ENCODE data around the gene PPP2R5C. TPM values are rescaled to one million over a fixed set of nuclear protein-coding genes. Genes with fewer than 3 reads are reported as not detected.

Gene PPP2R5C
- polyA plus RNA-seq, 10 donors = 62.4 to 77.6 (median 72.6) TPM

DNA sequence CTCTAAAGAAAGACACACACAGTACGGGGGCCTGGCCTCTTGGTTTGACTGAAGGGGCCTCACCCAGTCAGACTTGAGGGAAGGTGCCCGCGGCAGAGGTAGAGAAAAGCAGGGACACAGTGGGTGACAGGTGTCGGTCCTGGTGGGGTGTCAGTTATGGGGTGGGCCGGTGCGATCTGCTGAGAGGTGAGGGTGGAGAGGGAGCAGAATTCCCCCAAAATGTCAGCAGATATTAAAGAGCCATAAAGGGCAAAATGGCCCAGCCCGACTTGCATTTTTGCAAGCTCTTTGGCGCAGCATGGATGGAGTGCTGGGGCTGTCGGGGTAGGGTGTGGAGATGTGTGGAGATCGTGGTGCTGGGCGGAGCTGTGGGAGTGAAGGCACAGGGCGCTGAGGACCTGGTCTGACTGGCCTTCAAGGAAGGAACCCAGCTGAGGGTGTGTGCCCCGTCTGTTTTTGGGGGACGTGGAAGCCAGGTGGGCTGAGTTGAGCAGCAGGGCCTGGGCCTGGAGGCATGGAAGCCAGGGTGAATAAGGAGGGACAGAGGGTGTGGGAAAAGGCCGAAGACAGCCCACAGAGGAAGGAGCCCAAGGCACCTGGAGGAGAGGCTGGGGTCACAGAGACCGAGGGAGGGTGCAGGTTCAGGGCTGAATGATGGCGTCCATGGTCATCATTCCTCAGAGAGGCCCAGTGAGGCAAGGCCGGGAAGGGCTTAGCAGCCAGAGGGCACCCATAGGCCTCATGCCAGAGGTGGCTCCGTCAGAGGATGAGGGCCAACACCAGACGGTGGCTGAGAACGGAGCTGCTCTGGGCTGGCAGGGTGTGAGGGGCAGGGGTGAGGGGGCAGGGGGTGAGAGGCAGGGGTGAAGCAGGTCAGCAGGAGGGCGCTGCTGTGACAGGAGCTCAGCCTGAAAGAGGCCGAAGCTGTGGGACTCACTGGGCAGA is 154.6 kb downstream of the PPP2R5C start:
- no peak for DNase-seq

- DNase-seq = no peak
Measured at GRCh38 chr14:101916816-101917412, 155.4 kb downstream of the PPP2R5C start.

DNA sequence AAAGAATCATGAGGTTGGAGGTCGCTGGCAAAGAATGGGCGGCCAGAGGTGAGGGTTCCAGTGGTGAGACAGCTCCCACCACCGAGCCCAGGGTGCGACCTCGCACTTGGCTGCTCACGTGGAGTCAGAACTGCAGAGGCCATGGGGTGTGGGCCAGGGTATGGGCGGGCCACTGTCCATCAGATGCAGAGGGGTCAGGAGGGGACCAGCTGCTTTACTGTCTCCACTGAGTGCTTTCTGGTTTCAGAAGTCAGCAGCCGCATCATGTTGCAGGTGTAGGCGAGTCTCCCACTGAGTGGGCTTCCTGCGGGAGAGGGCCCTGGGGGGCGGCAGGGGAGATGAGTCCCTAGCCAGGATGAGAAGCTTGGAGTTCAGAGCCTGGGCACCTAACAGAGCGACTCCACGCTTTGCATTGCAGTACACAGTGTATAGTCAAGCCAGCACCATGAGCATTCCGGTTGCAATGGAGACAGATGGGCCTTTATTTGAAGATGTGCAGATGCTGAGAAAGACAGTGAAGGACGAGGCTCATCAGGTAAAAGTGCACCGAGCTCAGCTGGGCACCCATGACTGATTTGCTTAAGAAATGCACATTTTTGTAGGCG is 156.0 kb downstream of the PPP2R5C start:
- no peak for DNase-seq

DNA sequence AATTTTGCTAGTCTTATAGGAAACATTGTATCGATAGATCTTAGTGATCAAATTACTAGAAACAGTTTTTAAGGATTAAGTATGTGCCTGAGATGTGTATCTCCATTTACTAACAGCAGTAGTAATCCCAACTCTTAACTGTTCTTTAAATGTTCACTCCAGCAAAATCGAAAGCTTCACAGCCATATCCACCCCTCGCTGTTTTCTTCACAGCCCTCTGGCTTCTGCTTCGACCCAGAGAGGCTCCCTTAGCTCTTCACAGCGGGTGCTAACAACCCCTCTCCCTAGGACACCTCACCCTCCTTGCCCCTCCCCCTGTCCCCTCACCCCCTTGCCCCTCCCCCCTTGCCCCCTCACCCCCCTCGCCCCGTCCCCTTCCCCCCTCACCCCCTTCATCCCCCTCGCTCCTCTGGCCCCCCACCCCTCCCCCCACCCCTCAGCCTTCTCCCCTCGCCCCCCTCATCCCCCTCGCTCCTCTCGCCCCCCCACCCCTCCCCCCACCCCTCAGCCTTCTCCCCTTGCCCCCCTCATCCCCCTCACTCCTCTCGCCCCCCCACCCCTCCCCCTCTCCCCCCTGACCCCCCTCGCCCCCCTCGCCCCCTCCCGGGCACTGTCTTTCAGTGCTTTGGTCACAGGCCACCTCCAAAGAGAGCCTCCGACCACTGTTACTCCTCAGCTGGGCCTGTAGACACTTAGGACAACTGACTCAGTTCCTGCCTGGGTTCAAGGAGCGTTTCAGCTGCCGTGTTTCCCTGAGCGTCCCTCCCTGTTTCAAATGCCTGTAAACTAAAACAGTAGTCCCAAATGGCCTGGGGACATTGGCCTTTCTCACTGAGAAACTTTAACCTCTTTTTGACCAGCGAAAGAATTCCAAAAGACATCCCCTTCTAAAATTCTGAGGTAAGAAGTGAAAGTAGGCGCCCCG is 156.8 kb downstream of the PPP2R5C start:
- no peak for DNase-seq

GRCh38 chr14:101920271-101920670 is 158.8 kb downstream of the PPP2R5C start:
- DNase-seq = no peak

GRCh38 chr14:101922866-101923265 is 161.4 kb downstream of the PPP2R5C start:
- DNase-seq = no peak

DNA sequence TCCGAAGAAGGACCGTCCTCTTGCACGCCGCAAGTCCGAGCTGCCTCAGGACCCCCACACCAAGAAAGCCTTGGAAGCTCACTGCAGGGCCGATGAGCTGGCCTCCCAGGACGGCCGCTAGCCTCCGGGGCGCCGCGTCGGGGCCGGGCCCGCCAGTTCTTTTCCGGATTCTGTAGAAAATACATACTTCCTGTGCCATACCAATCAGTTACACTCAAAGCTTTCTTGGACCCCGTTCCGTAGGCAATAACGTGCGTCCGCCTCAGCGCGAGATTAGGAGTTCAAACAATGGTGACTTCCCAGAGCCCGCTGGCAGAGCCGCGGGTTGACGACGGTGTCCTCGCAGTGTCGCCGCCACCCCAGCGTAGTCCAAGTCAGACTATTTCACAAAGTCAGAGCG is 163.6 kb downstream of the PPP2R5C start:
- DNase-seq = no peak

DNA sequence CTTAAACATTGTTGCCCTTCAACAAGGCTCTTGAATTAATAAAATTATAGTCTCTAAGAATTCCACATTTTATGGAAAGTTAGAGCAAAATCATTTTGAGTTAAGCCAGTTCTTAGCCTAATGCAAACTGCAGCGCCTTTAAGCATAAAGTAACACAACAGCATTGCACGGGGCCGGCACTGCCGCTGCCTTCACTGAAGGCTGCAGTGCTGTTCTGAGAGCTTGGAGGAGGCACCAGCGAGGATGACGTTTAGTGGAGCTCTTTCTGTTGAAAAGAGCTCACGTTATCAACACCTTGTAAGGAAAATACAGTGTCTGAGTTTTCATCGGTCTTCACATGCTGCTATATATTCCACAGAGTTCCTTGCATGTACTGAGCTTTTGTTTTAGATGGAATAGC is 164.6 kb downstream of the PPP2R5C start:
- no peak for DNase-seq

DNA sequence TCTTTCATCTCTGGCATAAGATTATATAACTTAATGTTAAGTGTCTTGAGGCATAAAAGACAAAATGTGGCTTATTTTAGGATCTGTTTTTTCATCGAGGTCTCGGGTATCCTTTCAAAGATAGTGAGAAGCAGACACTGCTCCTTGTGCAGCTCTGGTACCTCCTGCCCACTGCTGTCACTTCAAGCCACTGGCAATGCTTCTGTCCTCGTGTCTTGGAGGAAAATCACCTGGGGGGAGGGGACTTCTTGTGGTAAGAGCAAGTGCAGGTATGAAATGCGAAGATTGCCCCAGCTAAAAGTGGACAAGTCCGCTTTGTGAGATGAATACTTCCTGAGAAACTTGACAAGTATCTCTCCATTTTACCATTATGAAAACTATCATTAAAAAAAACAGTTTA is 165.1 kb downstream of the PPP2R5C start:
- DNase-seq = no peak

- DNase-seq = peak; percentile 89 to 94 (median 90)
Measured at GRCh38 chr14:101927859-101928258, 166.3 kb downstream of the PPP2R5C start.

- DNase-seq = no peak
Measured at GRCh38 chr14:101928415-101928841, 166.9 kb downstream of the PPP2R5C start.

DNA sequence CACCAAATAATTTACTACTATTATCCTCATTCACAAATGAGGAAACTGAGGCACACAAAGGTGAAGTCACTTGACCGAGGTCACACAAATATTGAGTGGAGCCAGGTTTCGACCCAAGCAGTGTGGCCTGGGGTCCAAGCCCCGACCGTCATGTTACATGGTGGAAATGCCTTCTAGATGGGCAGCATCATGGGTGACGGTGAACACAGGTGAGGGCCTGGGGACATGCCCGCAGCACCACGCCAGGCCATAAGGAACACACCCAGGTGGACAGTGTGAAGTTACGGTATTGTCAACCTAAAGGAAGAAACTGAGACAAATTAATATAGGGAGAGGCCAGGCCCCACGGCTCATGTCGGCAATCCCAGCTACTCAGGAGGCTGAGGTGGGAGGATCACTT is 167.6 kb downstream of the PPP2R5C start:
- DNase-seq = no peak

GRCh38 chr14:101929946-101930345 is 168.4 kb downstream of the PPP2R5C start:
- DNase-seq = no peak

- no peak for DNase-seq
Measured at GRCh38 chr14:101932673-101933072, 171.2 kb downstream of the PPP2R5C start.

DNA sequence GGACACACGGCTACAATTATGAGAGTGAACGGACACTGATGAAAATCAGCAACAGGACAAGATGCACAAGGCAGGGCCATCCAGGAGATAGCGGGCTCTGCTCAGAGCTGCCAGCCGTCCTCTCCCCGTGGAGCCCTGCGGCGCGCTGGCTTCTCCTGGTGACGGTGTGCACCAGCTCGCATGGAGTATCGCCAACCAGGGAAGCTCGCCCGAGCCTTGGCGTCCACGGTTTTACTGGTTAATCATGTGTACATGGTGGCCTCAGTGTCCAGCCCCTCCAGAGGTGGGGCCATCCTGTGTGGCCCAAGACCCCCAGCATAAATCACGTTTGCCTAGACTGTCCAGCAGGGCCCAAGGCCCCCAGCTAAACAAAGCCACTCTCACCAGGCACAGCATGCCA is 171.7 kb downstream of the PPP2R5C start:
- no peak for DNase-seq

- DNase-seq = no peak
Measured at GRCh38 chr14:101934601-101935150, 173.2 kb downstream of the PPP2R5C start.

GRCh38 chr14:101937926-101938767 is 176.6 kb downstream of the PPP2R5C start:
- DNase-seq = no peak

DNA sequence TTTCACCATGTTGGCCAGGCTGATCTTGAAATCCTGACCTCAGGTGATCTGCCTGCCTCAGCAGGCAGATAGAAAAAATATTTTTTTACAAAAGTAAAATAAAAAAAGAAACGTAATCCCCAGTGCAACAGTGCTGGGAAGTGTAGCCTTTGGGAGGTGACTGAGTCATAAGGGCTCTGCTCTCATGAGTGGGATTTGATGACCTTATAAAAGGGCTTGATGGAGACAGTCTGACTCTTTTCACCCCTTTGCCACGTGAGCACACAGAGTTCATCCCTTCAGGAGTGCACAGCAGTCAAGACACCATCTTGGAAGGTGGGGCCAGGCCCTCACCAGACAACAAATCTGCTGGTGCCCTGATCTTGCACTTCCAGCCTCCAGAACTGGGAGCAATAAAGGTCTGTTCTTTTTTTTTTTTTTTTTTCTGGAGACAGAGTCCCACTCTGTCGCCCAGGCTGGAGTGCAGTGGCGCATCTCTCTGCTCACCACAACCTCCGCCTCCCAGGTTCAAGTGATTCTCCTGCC is 178.2 kb downstream of the PPP2R5C start:
- DNase-seq = no peak

DNA sequence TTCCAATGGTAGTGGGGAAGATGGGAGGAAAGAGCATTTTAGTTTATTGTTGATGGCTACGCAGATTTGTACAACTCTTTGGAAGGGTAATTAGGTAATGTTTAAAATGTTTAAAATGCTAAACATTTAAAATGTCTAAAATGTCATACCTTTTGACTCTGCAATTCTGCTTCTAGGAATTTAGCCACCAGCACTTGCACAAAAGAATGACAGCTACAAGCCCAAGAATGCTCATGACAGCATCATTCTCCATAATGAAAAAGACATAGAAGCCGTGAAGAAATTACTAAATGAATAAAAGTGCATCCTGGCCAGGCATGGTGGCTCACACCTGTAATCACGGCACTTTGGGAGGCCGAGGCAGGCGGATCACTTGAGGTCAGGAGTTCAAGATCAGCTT is 182.9 kb downstream of the PPP2R5C start:
- DNase-seq = no peak

DNA sequence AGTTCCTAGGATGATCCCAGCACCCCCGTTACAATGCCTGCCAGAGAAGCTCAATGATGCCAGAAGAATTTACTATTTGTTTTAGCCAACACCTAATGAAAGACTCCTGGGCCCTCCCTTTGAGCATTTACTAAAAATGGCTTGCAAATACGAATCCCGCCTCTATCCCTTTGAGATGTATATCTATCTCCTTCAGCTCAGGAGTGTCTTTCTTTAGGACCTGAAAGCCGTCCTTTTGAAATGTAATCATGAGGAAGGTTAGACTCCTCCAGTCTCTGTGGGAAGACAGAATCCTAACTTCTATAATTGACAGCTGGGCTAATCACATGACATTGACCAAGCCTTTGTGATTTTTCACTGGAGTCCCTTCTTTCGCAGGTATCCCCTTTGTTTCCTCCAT is 183.7 kb downstream of the PPP2R5C start:
- DNase-seq = no peak
